Islet of Langerhans (tissue), 1 donor: ENCODE measurements around the gene IL31RA.
A peak's percentile ranks its signal among the peaks of the same experiment; 100 is the strongest.
"Not testable (repeated sequence)": the region's sequence is repeated elsewhere in the genome, so short reads cannot be mapped to it uniquely, and the experiment has no call there.

ENCODE experiments used
- FAIRE-seq: peaks from one replicate; lab custom pipeline; 2011; peaks lifted over from hg19 to GRCh38; lab: Jason Lieb, UNC

Gene IL31RA

DNA sequence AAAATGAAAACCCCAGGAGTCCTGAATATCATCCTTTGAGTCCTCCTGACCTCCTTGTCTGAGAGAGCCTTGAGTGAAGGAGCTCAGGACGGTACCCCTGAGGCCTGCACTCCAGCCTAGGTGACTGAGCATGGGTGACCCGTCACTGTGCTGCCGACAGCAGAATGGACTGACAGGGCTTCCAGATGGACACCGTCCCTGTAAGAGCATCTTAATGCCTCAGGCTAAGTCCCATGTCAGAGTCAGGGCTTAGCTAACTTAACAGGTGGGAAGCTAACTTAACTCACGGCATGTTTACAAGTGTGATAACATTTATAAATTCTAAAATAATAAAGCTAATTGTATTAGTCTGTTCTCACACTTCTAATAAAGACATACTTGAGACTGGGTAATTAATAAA is 75.3 kb downstream of the IL31RA start:
- FAIRE-seq, result no peak

DNA sequence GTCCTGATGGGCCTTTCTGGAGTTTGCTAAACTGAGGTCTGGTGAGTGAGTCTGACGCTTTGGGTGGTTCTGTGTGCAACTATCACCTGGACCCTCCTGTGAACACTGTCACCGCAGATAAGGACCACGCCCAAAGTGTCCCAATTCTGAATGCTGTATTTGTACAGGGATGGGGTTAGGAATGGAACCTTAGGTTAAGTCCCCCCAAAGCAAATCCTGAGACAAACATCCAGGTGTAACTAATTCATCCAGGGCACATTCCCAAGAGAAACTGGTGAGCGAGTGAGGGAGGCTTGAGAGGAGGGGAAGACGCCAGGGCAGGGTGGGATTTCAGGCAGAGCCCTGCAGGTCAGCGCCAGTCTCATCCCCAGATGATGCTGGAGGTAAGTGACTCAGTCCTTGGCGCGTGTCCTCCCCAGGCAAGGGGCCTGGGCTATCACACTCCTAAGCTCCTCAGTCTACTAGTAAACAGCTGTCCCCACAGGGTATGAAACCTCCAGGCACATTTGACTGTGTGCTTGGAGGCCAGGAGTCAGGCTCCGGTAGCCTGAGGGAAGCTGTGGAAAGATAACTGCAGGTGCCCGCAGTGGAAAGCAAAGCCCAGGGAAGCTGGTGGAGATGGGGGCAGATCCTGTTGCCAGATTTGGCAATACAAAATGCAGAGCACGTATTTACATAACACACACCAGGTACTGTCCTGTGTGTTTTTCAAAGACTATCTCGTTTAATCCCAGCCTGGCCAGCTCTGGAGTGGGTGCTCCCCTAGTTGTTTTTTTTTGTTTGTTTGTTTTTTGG is 76.9 kb downstream of the IL31RA start:
- no peak for FAIRE-seq

DNA sequence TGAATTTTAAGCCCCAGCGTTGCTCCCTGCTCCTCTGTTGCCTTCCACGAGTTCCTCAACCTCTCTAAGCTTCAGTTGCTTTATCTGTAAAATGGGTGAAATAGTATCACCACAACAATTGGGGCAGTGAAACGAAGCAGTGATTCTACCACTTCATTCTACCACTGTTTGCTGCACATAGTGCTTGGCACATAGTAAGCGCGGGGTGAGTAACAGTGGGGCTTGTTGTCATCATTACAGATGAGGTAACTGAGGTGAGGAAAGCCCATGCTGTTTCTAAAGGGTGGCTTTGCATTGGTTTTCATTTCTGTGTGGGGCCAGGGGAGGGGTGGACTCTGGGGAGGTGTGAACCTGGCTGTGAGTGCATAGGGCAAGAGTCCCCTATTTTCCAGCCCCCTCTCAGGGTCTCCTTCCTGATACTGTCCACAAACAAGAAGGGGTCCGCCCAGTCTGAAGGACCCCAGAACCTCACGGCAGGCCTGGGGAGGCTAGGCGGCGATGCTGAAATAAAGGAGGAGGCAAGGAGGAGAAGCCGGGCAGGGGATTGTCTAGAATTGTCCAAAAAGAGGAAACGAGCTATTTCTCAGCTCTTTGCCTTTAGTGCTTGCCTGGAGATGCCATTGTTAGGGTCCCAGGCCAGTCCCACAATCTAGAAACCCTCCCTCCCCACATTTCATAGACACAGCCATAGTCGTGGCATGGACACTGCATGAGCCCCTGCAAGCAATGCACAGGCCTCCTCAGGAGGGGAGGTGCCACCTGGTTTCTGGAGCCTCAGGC is 78.1 kb downstream of the IL31RA start:
- no peak for FAIRE-seq

DNA sequence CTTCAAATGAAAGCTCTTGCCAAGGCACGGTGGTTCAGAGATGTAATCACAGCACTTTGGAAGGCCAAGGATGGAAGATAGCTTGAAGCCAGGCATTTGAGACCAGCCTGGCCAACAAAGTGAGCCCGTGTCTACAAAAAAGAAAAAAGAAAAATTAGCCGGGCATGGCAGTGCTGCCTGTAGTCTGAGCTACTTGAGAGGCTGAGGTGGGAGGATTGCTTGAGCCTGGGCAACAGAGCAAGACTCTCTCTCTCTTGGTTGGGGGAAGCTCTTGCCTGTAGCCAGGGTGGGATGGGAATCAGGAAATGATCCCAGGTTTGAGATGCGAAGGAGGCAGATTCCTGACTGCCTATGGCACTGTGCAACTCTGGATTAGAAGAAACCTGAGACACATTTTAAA is 81.5 kb downstream of the IL31RA start:
- FAIRE-seq, result no peak

DNA sequence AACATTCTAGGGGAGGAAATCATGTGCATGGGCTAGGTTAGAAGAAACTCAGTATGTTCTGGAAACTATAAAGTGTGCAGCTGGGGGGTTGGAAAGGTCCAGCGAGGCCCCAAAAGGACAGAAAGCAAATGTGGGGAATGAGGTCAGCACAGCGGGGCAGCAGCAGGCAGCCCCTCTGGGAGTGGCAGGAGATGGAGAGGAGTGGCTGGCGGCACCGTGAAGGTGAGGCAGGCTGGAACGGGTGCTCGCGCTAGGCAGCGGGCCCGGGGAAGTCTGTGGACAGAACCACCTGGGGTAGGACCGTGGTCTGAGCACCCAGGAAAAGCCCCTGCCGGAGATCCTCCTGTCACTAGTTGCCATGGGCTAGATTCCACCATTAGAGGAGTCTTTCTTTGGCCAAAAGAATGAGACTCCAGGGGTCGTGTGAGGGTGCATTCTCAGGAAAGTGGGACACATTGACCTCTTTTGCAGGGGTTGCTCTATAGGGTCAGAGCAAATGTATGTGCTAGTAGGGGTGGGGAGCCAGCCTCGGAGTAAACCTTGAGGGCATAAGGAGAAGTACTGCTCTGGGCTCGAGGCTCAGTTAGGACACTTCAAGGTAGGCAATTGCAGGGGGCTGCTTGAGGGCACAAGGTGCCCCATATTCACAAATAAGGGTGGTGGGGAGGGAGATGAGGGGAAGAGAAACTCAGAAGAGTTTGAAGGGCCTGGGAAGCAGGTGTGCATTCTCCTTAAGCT is 82.4 kb downstream of the IL31RA start:
- no peak for FAIRE-seq

DNA sequence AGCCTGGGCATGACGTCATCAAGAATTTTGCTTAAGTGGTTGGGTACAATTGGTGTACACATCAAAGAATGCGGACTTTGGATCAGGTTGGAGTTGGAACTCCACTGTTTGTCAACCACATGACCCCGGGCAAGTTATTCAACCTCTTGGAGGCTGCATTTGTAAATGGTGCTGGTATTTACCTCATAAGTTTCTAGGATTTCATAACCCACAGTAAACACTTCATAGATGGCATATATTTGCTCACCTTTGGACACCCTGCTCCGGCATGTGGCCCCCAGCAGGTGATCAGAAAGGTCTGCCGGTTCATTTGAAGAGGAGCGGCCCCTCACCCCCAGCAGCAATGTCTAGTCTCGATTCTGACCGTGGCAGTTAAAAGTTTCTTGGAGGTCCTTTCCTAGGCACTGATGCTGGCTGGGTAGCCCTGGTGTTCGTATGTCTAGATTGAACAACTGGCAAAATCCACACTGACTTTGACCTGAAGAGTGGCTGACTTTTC is 83.0 kb downstream of the IL31RA start:
- no peak for FAIRE-seq

DNA sequence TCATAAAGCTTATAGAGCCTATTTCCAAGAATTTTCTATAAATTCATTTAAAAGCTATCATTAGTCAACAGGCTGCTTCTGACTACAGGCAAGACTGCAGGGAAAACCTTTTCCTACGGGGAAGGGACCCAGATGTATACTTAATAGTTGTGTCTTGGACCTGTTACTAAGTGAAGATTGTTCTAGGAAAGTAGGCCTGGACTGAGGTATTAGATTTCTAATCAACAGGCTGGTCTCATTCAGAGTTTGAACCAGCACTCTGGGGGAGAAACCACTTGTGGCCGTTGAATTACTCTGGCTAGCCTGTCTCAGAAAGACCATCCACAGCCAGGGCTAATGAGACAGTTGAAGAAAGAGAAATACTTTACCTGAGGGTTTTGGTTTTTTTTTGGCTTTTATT is 83.6 kb downstream of the IL31RA start:
- no peak for FAIRE-seq

DNA sequence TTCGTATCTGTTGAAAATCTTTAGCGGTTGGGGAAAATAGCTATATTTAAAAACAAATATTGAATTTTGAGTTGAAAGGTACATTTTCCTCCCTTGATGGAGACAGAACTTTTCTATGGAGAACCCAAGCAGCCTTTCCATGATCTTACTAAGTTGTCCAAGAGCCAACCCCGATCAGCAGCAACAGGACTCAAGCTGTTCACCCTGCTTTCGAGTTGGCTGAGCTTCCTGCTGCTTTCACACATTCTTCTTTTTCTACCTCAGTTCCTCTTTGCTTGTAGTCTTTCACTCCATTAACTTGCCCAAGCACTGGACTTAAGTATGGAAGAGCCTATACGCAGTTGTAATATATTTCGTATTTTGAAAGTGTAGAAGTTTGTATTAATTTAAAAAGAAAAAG is 84.2 kb downstream of the IL31RA start:
- no peak for FAIRE-seq

DNA sequence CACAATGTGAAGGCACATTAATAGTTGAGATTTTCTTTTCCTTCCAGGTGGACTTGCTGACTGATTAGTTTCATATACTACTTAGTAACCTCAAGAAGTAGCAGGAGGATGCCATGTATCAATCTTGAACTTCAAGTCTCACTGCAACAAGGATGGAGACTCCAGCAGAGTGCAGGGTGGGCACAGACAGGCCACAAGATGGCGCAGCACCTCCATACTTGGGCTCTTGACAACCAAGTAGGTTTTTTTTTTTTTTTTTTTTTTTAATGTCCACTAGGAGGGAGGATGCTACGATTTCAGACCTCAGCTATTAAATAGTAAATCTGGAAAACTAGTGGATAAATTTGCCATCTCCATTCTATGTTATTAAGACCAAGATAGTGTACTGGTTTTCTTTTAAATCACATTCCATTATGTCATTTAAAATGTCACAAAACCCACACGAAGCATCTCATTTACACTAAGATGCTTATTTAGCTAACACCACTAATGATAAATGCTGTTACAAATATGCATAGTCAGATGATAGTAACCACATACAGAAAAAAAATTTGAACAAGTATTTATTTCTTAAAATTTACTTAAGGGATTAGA is 85.0 kb downstream of the IL31RA start:
- peak; percentile 36 for FAIRE-seq

DNA sequence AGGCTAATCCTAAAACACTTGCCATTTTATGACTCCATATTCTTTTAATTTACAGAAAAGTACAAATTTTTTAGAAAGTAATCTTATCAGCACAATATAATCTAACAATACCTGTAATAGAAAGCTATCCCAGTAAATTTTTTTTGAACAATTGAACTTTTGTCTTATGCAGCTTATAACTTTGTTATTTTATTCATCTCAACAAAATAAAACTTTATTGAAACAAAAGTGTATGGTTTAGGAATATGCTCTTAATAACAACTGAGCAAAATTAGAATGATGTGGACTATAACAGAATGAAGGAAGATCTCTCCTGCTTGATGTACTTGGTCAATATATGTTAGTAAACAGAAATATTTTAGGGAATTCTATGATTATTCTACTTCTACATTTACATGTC is 86.4 kb downstream of the IL31RA start:
- FAIRE-seq, result not testable (repeated sequence)

DNA sequence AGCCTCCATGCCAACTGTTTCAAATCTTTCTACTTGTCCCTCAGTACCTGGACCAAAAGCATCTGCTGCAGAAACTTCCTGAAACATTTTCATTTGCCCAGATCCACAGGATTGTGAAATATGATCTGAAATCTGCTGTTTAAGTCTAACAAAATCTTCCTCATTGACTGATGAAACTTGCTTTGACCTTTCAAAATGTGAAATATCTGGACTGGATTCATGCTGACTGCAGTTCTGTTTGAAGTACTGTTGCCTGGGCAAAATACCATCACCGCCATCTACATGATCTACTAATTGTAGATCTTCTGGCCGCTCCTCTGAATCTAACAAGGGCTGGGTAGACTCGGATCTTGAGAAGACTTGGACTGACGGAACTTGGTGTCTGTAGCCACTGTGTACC is 90.0 kb downstream of the IL31RA start:
- not testable (repeated sequence) for FAIRE-seq

DNA sequence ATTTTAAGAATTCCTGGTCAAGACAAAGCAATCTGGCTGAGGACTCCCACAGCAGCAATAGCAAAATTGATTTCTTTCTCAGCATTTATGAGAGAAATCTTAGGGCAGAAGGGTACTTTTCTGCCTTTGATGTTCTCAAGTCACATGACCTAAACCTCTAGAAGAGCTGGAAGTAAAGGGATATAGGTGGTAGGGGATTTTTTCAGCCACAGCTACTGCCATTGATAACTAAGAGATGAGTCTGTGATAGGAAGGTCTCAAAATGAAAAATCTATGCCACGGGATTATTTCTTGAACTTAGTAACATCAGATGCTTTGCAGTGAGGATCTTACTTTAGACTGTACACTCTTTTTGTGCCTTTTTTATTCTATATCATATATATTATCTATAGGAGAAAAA is 108.1 kb downstream of the IL31RA start:
- no peak for FAIRE-seq

DNA sequence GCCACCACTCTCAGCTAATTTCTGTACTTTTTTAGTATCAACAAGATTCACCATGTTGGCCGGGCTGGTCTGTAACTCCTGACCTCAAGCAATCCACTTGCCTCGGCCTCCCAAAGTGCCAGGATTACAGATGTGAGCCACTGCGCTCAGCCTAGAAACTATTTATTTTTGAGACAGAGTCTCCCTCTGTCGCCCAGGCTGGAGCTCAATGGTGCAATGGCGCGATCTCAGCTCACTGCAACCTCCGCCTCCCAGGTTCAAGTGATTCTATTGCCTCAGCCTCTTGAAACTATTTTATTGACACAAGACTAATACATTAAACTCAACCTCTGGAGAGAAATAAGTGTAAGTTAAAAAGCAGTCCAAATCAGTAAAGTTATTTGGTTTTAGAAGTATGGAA is 109.6 kb downstream of the IL31RA start:
- FAIRE-seq, result no peak

DNA sequence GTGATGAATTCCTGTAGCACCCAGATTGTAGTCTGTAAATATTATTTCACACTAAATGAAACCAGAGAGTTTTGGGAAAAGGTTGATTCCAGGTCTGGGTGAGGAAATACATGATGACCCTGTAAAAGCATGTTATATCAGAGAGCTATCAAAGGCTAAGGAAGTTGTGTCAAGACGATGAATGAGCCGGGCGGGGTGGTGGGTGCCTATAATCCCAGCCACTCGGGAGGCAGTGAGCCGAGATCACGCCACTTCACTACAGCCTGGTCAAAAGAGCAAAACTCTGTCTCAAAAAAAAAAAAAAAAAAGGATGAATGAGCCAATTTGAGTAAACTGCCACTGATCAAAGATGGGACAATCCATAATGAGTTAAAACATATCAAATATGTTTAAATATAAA is 114.4 kb downstream of the IL31RA start:
- FAIRE-seq, result no peak

DNA sequence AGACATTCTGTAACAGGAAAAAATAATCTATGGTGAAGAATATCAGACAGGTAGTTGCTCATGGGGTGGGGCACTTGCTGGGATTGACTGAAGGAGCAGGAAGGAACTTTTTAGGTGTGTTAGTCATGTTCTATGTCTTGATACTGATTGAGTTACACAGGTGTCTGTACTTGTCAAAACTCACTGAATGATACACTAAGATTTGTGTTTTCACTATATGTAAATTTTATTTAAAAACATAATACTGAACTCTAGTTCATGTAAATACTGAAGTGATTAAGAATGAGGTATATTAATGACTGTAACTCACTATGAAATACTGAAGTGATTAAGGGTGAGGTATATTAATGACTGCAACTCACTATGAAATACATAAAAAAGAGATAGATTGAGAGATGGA is 115.1 kb downstream of the IL31RA start:
- FAIRE-seq, result no peak

DNA sequence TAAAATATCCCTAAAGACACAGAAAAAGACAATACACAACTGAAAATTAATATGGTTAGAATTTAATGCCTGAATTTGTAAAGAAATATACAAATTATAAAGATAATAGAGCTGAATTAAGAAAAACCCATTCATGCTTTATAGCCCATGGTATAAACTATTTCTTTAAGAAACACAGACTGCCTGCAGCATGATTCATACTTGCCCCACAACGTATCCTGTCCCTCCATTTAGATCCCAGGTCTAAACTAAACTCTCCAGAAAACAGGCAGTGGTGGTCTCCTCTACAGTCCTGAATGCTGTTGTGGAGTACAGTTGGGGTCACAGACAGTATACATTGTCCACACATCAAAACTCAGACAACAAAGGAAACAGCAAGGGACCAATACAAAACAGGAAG is 118.8 kb downstream of the IL31RA start:
- no peak for FAIRE-seq
